OCI-LY7 (cell line): Measurements from ENCODE around the gene HNRNPR.

Experiments used
- EZH2phosphoT487 ChIP-seq: fragments of 200-600 bp; sonication (generic); IDR thresholded peaks from 2 replicates; pipeline ENCODE4 v1.6.1; 2018; ENCODE audit warnings: low read depth, borderline replicate concordance, mild to moderate bottlenecking, mixed run types, antibody characterized with exemption, low read length, moderate library complexity, mixed read lengths
- TF ChIP-seq, protein P1 (sequence below): fragments of 200-600 bp; sonication (generic); conservative IDR thresholded peaks from 2 replicates; pipeline ENCODE4 v1.5.1; 2014; ENCODE audit warnings: mild to moderate bottlenecking, antibody characterized with exemption, low read length, moderate library complexity, mixed read lengths

DNA sequence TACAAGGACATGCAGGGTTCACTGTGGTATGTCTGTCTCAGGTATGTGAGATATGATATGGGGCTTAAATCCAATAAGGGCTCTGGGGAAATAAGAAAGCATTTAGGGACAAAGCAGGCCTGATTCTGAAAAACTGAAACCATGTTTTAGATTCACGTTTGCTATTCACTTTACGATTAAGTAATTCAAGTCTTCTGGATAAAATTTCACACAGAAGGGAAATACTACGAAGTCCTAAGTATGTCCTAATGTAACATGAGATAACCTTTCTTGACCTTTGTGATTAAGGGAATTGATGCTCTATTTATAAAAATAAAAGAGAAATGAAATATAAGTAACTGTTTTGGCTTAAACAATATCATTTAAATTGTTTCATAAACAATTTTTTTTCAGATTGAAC lies 55.4 kb downstream of the HNRNPR start:
- TF ChIP-seq, protein P1, sequence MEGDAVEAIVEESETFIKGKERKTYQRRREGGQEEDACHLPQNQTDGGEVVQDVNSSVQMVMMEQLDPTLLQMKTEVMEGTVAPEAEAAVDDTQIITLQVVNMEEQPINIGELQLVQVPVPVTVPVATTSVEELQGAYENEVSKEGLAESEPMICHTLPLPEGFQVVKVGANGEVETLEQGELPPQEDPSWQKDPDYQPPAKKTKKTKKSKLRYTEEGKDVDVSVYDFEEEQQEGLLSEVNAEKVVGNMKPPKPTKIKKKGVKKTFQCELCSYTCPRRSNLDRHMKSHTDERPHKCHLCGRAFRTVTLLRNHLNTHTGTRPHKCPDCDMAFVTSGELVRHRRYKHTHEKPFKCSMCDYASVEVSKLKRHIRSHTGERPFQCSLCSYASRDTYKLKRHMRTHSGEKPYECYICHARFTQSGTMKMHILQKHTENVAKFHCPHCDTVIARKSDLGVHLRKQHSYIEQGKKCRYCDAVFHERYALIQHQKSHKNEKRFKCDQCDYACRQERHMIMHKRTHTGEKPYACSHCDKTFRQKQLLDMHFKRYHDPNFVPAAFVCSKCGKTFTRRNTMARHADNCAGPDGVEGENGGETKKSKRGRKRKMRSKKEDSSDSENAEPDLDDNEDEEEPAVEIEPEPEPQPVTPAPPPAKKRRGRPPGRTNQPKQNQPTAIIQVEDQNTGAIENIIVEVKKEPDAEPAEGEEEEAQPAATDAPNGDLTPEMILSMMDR: no peak
- no peak for TF ChIP-seq EZH2phosphoT487
